Motor neuron (in vitro differentiated cells): ENCODE results near the gene KLF14. TPM values are rescaled to one million over a fixed set of nuclear protein-coding genes. Genes with fewer than 3 reads are reported as not detected.
A peak's percentile ranks its signal among the peaks of the same experiment; 100 is the strongest.
"Not testable (repeated sequence)": the region's sequence is repeated elsewhere in the genome, so short reads cannot be mapped to it uniquely, and the experiment has no call there.

Experiments used
- ATAC-seq, 8 experiments: fragments of 200-7000 bp; cut with Tn5 transposase; replicated peaks in 6 of 8; 2 replicates each; pipeline ENCODE4 v1.8.0; 2021; ENCODE audit warnings: mild to moderate bottlenecking in 8 of 8, moderate library complexity in 8 of 8
- H3K27ac ChIP-seq, 2 donors: fragments of 250-450 bp; sonication (Bioruptor Pico); 2 replicates each; pipeline ENCODE4 v1.9.0; 2021; ENCODE audit warnings: antibody characterized with exemption in 2 of 2, mild to moderate bottlenecking in 2 of 2, moderate library complexity in 1 of 2
- H3K4me1 ChIP-seq, 2 donors: fragments of 250-450 bp; sonication (Bioruptor Pico); replicated peaks in 1 of 2; 2 replicates each; pipeline ENCODE4 v1.6.1; 2021; ENCODE audit warnings: antibody characterized with exemption in 2 of 2, mild to moderate bottlenecking in 2 of 2, moderate library complexity in 1 of 2
- H3K4me3 ChIP-seq, 5 donors: fragments of 250-450 bp; sonication (Bioruptor Pico); 2 replicates each; pipeline ENCODE4 v1.9.0; 2021; ENCODE audit warnings: antibody characterized with exemption in 5 of 5, mild to moderate bottlenecking in 5 of 5, moderate library complexity in 4 of 5
- WGBS, 10 experiments: fragments of 450-650 bp; shearing (Covaris generic); methylation state at CpG; one replicate each; pipeline ENCODE4 v1.0.0; 2022; 5-methylcytosine and 5-hydroxymethylcytosine counted together
- in situ Hi-C, 9 experiments: fragments of 400-800 bp; cut with MboI; loops; one replicate each; pipeline ENCODE4 v1.15.0; 2021; ENCODE audit warnings: low sequenced_read_pairs in 9 of 9, low pct_unique_long_range_greater_than_20kb in 2 of 9; ENCODE audit not compliant: unreplicated experiment in 9 of 9
- total RNA-seq, 8 experiments: library from RNA; unstranded; fragments of 300-600 nt; gene quantifications; 2 replicates each; pipeline versions ENCODE4 v1.2.3 to v1.2.4, GENCODE V29; 2022

The KLF14 gene
- total RNA-seq, 8 experiments from 2014 or later, result 0.11 to 0.38 (median 0.19) TPM; not detected in 2

- Histone ChIP-seq H3K27ac (no peak overlapping the region), H3K4me1 (no peaks in the 10 kb centered on the region), H3K4me3 (no peak overlapping the region)
- in situ Hi-C loops, result loop anchor here in 2 of 9 experiments (25.0 kb wide), 2 partner anchors 467 to 492 kb away; partner anchors contain the start of genes SSMEM1 (in 1 of the 2) and TMEM209 (in 1 of the 2)
- no peak for ATAC-seq
- 38 to 100% (median 100%) methylated on average over 1 of the region's 1 CpG; no CpG with 5 or more reads in 2 of the 10 experiments for WGBS, 10 experiments
Observed at GRCh38 chr7:130703851-130704250, 30.2 kb downstream of the KLF14 start.

- H3K4me1 ChIP-seq, result no peaks in the 10 kb centered on the region
- WGBS, 10 experiments, result 83 to 100% (median 91%) methylated on average over 1 to 2 of the region's 2 CpGs; no CpG with 5 or more reads in 3 of the 10 experiments
- in situ Hi-C loops, result loop anchor here in 2 of 9 experiments (25.0 kb wide), 2 partner anchors 464 to 489 kb away; partner anchors contain the start of genes SSMEM1 (in 1 of the 2) and TMEM209 (in 1 of the 2)
- H3K27ac ChIP-seq, result no peak overlapping the region
- no peak overlapping the region for H3K4me3 ChIP-seq
- ATAC-seq, result no peak
Observed at GRCh38 chr7:130701650-130702049, 32.4 kb downstream of the KLF14 start.

GRCh38 chr7:130700760-130701159 lies 33.2 kb downstream of the KLF14 start:
- WGBS, 10 experiments, result 78 to 100% (median 100%) methylated on average over 1 of the region's 1 CpG; no CpG with 5 or more reads in 2 of the 10 experiments
- Histone ChIP-seq H3K4me3 (no peak overlapping the region), H3K4me1 (no peaks in the 10 kb centered on the region), H3K27ac (no peak overlapping the region)
- ATAC-seq, result no peak
- in situ Hi-C loops, result loop anchor here in 2 of 9 experiments (25.0 kb wide), 2 partner anchors 463 to 488 kb away; partner anchors contain the start of genes SSMEM1 (in 1 of the 2) and TMEM209 (in 1 of the 2)

- H3K4me3 ChIP-seq, result no peak overlapping the region
- 17 to 86% (median 66%) methylated on average over 1 to 4 of the region's 4 CpGs; no CpG with 5 or more reads in 2 of the 10 experiments for WGBS, 10 experiments
- in situ Hi-C loops, result loop anchor here in 2 of 9 experiments (25.0 kb wide), 2 partner anchors 462 to 487 kb away; partner anchors contain the start of genes SSMEM1 (in 1 of the 2) and TMEM209 (in 1 of the 2)
- H3K4me1 ChIP-seq, result no peaks in the 10 kb centered on the region
- ATAC-seq, result no peak
- H3K27ac ChIP-seq, result no peak overlapping the region
Observed at GRCh38 chr7:130699686-130700085, 34.3 kb downstream of the KLF14 start.

GRCh38 chr7:130697820-130698219 lies 36.2 kb downstream of the KLF14 start:
- H3K4me1 ChIP-seq, result no peaks in the 10 kb centered on the region
- no peak overlapping the region for H3K4me3 ChIP-seq
- in situ Hi-C loops, result no loop called here
- H3K27ac ChIP-seq, result no peak overlapping the region
- peak in 3 of 8 experiments; percentile 41 to 91 (median 72) for ATAC-seq
- 7 to 100% (median 80%) methylated on average over 1 to 2 of the region's 2 CpGs; no CpG with 5 or more reads in 2 of the 10 experiments for whole genome bisulfite sequencing, 10 experiments

- Histone ChIP-seq H3K4me3 (no peak overlapping the region), H3K27ac (no peak overlapping the region), H3K4me1 (no peaks in the 10 kb centered on the region)
- ATAC-seq, result peak in 1 of 8 experiments; percentile 24
- in situ Hi-C loops, result no loop called here
- WGBS, 10 experiments, result 47 to 100% (median 59%) methylated on average over 1 to 2 of the region's 2 CpGs; no CpG with 5 or more reads in 1 of the 10 experiments
Observed at GRCh38 chr7:130695840-130696239, 38.2 kb downstream of the KLF14 start.

- WGBS, 10 experiments, result 0 to 100% (median 86%) methylated on average over 1 of the region's 1 CpG; no CpG with 5 or more reads in 1 of the 10 experiments
- ATAC-seq, in situ Hi-C loops: not testable (repeated sequence)
Observed at GRCh38 chr7:130692396-130692795, 41.6 kb downstream of the KLF14 start.

GRCh38 chr7:130689683-130690082 lies 44.3 kb downstream of the KLF14 start:
- no peak overlapping the region for H3K27ac ChIP-seq
- 67 to 100% (median 100%) methylated on average over 1 of the region's 1 CpG; no CpG with 5 or more reads in 3 of the 10 experiments for WGBS, 10 experiments
- H3K4me3 ChIP-seq, result no peak overlapping the region
- no peaks in the 10 kb centered on the region for H3K4me1 ChIP-seq
- no peak for ATAC-seq
- in situ Hi-C loops, result no loop called here

More at GRCh38 chr7:130692396-130692795, 41.6 kb downstream of the KLF14 start:
- not testable (repeated sequence) for H3K4me3 ChIP-seq, H3K4me1 ChIP-seq, H3K27ac ChIP-seq

GRCh38 chr7:130683026-130683425 lies 51.0 kb downstream of the KLF14 start:
- ATAC-seq, result no peak
- no peak overlapping the region for H3K27ac ChIP-seq
- in situ Hi-C loops, result no loop called here
- no peak overlapping the region for H3K4me3 ChIP-seq
- WGBS, 10 experiments, result 37 to 100% (median 90%) methylated on average over 1 to 2 of the region's 2 CpGs
- no peaks in the 10 kb centered on the region for H3K4me1 ChIP-seq

Other genes starting within 250 kb of the KLF14 start
- 100 to 1,000 TPM in 4 of 8 experiments, 10 to 100 TPM in 4; 17.1 to 438 (median 90.2) TPM for gene MEST, start 242.1 kb downstream of the KLF14 start, total RNA-seq
- 10 to 100 TPM; 14.5 to 43.3 (median 31.3) TPM for gene COPG2, start 65.5 kb downstream of the KLF14 start, total RNA-seq
- gene TSGA13, start 47.7 kb downstream of the KLF14 start, total RNA-seq, result under 1 TPM in 3 of 8 experiments, not detected in 5; 0.05 to 0.33 (median 0.14) TPM